Smooth muscle cell (in vitro differentiated cells): ENCODE results near the gene EEF1A2. TPM values are rescaled to one million over a fixed set of nuclear protein-coding genes. Genes with fewer than 3 reads are reported as not detected.

Experiments used
- DNase-seq: peaks from one replicate; lab custom pipeline; 2025; ENCODE audit not compliant: unreplicated experiment; lab: John Stamatoyannopoulos, UW
- H2AFZ ChIP-seq: fragments of 200-600 bp; sonication (generic); 2 replicates; pipeline ENCODE4 v1.6.0; 2016; ENCODE audit warnings: antibody characterized with exemption, low read depth, mild to moderate bottlenecking
- H3F3A ChIP-seq: fragments of 200-600 bp; sonication (generic); 2 replicates; pipeline ENCODE4 v1.6.0; 2017; ENCODE audit warnings: antibody characterized with exemption, low read depth
- H3K27ac ChIP-seq: fragments of 200-600 bp; sonication (generic); 2 replicates; pipeline ENCODE4 v1.5.1; 2016; ENCODE audit warnings: low read depth, mild to moderate bottlenecking
- H3K27me3 ChIP-seq: fragments of 200-600 bp; sonication (generic); 2 replicates; pipeline ENCODE4 v1.6.1; 2016; ENCODE audit warnings: low read depth, mild to moderate bottlenecking
- H3K36me3 ChIP-seq: fragments of 200-600 bp; sonication (generic); 2 replicates; pipeline ENCODE4 v1.5.1; 2016; ENCODE audit warnings: low read depth
- H3K4me1 ChIP-seq: fragments of 200-600 bp; sonication (generic); 2 replicates; pipeline ENCODE4 v1.5.1; 2016; ENCODE audit warnings: low read depth
- H3K4me2 ChIP-seq: fragments of 200-600 bp; sonication (generic); 2 replicates; pipeline ENCODE4 v1.6.0; 2016; ENCODE audit warnings: mild to moderate bottlenecking
- H3K4me3 ChIP-seq: fragments of 200-600 bp; sonication (generic); 2 replicates; pipeline ENCODE4 v1.5.1; 2016; ENCODE audit warnings: mild to moderate bottlenecking
- H3K79me2 ChIP-seq: fragments of 200-600 bp; sonication (generic); 2 replicates; pipeline ENCODE4 v1.6.0; 2016; ENCODE audit warnings: low read depth, mild to moderate bottlenecking
- H3K9ac ChIP-seq: fragments of 200-600 bp; sonication (generic); 2 replicates; pipeline ENCODE4 v1.6.0; 2016; ENCODE audit warnings: low read depth
- H3K9me3 ChIP-seq: fragments of 200-600 bp; sonication (generic); replicated peaks from 2 replicates; pipeline ENCODE4 v1.5.1; 2016; ENCODE audit warnings: low read depth
- H4K20me1 ChIP-seq: fragments of 200-600 bp; sonication (generic); 2 replicates; pipeline ENCODE4 v1.6.0; 2016; ENCODE audit warnings: low read depth
- WGBS: methylation state at CpG from one replicate; pipeline ENCODE4 v1.1.7; 2016; ENCODE audit warnings: low lambda C conversion rate; 5-methylcytosine and 5-hydroxymethylcytosine counted together
- polyA plus RNA-seq: library from polyadenylated mRNA; unstranded; fragments of >200 nt; fragmentation: Nextera tagmentation; extraction: Ambion mirVana; gene quantifications from 2 replicates; pipeline ENCODE4 v1.2.1, GENCODE V29; 2016
- total RNA-seq: library from RNA; depleted of rRNA; stranded (reverse); fragments of >200 nt; gene quantifications from 2 replicates; pipeline ENCODE4 v1.2.3, GENCODE V29; 2014
- TF ChIP-seq, protein P1 (sequence below): fragments of 200-600 bp; sonication (generic); IDR thresholded peaks from 2 replicates; pipeline ENCODE4 v1.5.1; 2017; ENCODE audit warnings: borderline replicate concordance, mild to moderate bottlenecking, antibody characterized with exemption; ENCODE audit not compliant: insufficient read depth, poor library complexity, severe bottlenecking

Gene EEF1A2
- total and polyA plus RNA-seq, 2 experiments from 2014 or later: 2.1 to 5.1 TPM

DNA sequence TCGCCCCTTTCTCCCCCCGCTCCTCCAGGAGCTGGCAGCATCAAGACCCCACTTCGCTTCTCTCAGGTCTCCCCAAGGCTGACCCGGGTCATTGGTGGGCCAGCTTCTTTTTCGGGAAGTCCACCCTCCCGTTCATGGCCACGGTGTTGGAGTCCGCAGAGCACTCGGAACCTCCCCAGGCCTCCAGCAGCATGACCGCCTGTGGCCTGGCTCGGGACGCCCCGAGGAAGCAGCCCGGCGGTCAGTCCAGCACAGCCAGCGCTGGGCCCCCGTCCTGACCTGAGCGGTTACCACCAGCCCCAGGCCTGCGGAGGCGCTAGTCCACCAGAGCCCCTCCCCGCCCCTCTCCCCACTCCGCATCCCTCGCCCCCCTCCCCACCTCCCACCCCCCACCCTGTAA lies 22.7 kb upstream of the EEF1A2 start:
- peaks cover 17% of the 10 kb centered on the region for H3K4me1 ChIP-seq
- no peaks in the 10 kb centered on the region for H3K36me3 ChIP-seq
- 17% methylated on average over 19 of the region's 23 CpGs for WGBS
- no peak overlapping the region for H3K27ac ChIP-seq
- H3K79me2 ChIP-seq: peaks cover 11% of the 10 kb centered on the region
- H3K4me2 ChIP-seq: peak overlapping the region; percentile 99
- H4K20me1 ChIP-seq: peaks cover 43% of the 10 kb centered on the region
- H3K9me3 ChIP-seq: no peaks in the 10 kb centered on the region
- H3F3A ChIP-seq: no peaks in the 10 kb centered on the region
- no peak for DNase-seq
- H3K4me3 ChIP-seq: peak overlapping the region; percentile 96
- TF ChIP-seq, protein P1, sequence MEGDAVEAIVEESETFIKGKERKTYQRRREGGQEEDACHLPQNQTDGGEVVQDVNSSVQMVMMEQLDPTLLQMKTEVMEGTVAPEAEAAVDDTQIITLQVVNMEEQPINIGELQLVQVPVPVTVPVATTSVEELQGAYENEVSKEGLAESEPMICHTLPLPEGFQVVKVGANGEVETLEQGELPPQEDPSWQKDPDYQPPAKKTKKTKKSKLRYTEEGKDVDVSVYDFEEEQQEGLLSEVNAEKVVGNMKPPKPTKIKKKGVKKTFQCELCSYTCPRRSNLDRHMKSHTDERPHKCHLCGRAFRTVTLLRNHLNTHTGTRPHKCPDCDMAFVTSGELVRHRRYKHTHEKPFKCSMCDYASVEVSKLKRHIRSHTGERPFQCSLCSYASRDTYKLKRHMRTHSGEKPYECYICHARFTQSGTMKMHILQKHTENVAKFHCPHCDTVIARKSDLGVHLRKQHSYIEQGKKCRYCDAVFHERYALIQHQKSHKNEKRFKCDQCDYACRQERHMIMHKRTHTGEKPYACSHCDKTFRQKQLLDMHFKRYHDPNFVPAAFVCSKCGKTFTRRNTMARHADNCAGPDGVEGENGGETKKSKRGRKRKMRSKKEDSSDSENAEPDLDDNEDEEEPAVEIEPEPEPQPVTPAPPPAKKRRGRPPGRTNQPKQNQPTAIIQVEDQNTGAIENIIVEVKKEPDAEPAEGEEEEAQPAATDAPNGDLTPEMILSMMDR: no peak
- no peaks in the 10 kb centered on the region for H3K27me3 ChIP-seq
- H2AFZ ChIP-seq: no peak overlapping the region
- peak overlapping the region; percentile 86 for H3K9ac ChIP-seq

DNA sequence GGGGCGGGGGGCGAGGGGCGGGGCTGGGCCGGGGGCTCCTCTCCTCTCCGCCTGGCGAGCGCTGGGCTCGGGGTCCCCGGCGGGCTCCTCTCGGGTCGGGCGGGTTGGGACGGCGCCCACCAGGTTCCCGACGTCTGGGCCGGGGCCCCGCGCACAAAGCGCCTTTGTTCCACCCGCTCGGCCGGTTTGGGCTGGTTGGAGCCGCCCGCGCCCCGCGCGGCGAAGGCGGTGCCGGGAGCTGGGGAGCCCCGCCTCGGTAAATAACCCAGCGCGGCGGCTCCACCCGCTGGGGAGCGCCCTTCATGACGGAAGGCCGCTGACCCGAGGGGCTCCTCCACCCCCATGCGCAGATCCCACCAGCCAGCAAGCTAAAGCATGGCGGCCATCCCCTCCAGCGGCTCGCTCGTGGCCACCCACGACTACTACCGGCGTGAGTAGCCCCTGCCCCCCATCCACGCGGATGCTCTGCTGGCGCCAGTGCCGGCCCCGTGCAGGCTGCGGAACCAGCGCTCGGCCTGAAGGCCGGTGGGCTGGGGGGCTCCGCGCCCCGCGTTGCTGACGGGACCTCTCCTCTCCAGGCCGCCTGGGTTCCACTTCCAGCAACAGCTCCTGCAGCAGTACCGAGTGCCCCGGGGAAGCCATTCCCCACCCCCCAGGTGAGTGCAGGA lies 22.2 kb upstream of the EEF1A2 start:
- no peak for DNase-seq
- Histone ChIP-seq H3F3A (no peaks in the 10 kb centered on the region), H3K9me3 (no peaks in the 10 kb centered on the region), H3K27me3 (no peaks in the 10 kb centered on the region), H3K27ac (peak overlapping the region; percentile 82), H3K36me3 (no peaks in the 10 kb centered on the region), H3K9ac (peak overlapping the region; percentile 86), H3K4me2 (peak overlapping the region; percentile 99), H3K4me3 (peak overlapping the region; percentile 96), H2AFZ (peak overlapping the region; percentile 30), H4K20me1 (peaks cover 43% of the 10 kb centered on the region), H3K4me1 (peaks cover 17% of the 10 kb centered on the region), H3K79me2 (peaks cover 11% of the 10 kb centered on the region)
- TF ChIP-seq, protein P1: no peak
- 1% methylated on average over 50 of the region's 68 CpGs for WGBS

DNA sequence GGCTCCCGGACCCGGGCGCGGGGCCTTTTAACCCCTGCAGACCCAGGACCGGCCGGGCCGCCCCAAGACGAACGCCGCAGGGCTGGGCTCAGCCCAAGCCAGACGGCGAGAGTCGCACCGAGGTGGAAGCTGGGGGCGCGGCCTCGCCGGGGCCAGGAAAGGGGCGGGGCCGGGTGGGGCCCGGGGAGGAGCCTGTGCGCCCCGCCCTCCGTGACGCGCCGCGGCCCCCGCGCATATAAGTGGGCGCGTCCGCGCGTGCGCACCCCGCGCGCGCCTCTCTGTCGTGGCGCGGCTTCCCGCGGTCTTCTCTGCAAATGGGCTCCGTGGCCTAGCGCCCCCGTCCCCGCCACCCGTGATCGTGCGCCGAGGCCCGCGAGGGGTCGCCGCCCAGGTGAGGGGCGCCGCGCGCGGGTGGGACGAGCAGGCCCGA lies 21.6 kb upstream of the EEF1A2 start, which contains the start of gene PPDPF:
PPDPF (plus strand) TSS at position 262 of the 430 bp plus-strand sequence. CDS start 544 bp downstream, outside the sequence.
- peaks cover 11% of the 10 kb centered on the region for H3K79me2 ChIP-seq
- no peaks in the 10 kb centered on the region for H3K9me3 ChIP-seq
- WGBS: no CpG with 5 or more reads among the region's 64 CpGs
- peak within 1 kb of the TSS; percentile 86 for H3K9ac ChIP-seq
- no peaks in the 10 kb centered on the region for H3F3A ChIP-seq
- H4K20me1 ChIP-seq: peaks cover 43% of the 10 kb centered on the region
- TF ChIP-seq, protein P1: no peak
- peak within 1 kb of the TSS; percentile 96 for H3K4me3 ChIP-seq
- peak within 1 kb of the TSS; percentile 83 for H3K27ac ChIP-seq
- peak within 1 kb of the TSS; percentile 99 for H3K4me2 ChIP-seq
- peaks cover 17% of the 10 kb centered on the region for H3K4me1 ChIP-seq
- H3K27me3 ChIP-seq: no peaks in the 10 kb centered on the region
- peak within 1 kb of the TSS; percentile 98 for H2AFZ ChIP-seq
- H3K36me3 ChIP-seq: no peaks in the 10 kb centered on the region
- peak; percentile 82 for DNase-seq
